ENCODE data around the gene ID2. TPM values are rescaled to one million over a fixed set of nuclear protein-coding genes. Genes with fewer than 3 reads are reported as not detected.

ID2 gene
- polyA plus RNA-seq, 1 donor from 2014 or later, result 71.6 TPM

DNA sequence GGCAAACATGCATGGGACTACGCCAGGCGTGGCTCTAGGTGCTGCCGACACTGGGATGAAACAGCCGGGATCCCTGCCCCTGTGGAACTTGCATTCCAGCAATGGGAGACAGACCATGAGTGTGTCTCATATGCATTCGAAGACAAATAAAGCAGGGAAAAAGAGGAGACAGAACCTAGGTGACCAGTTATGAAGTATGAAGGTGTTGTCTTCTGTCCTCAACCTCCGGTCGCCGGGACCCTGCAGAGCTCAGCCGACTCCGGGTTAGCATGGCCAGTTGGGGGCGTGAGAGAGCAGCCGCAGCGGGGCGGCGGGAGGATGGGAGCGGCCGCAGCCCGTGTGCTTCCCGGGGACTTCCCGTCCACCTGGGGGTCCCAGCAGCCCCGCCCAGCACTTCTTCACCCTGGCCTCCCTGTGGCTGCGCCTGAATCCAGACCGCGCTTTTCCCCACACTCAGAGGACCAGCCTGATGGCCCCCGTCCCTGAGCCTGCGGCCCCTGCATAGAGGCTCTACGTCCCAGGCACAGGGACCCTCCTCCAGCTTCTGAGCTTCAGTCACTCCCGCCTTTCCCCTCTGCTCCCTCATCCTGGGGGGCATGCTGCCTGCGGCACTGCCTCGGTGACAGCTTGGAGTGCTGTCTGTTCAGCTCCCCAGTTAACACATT is 11.4 kb downstream of the ID2 start:
- no peak overlapping the region for H3K4me2 ChIP-seq (ENCODE audit: low read length)
- no peak overlapping the region for H3K9ac ChIP-seq (ENCODE audit: low read length)
- no peaks in the 10 kb centered on the region for H4K20me1 ChIP-seq (ENCODE audit: insufficient read depth)
- no peaks in the 10 kb centered on the region for H3K79me2 ChIP-seq (replicated peaks; ENCODE audit: insufficient read depth, low read length)
- no peak overlapping the region for H2AFZ ChIP-seq (ENCODE audit: low read depth, low read length)
- H3K27ac ChIP-seq (ENCODE audit: low read length), result no peak overlapping the region
- H3K9me2 ChIP-seq (ENCODE audit: insufficient read depth, low read length), result no peaks in the 10 kb centered on the region
- TF ChIP-seq EZH2 (IDR thresholded peaks at IDR 0.05; ENCODE audit: borderline replicate concordance, insufficient read depth, low read length, poor library complexity, severe bottlenecking), result no peak
- H3K27me3 ChIP-seq (ENCODE audit: insufficient read depth, low read depth, low read length), result no peaks in the 10 kb centered on the region
- H3K4me3 ChIP-seq (ENCODE audit: low read length), result no peak overlapping the region
- no peaks in the 10 kb centered on the region for H3K36me3 ChIP-seq (ENCODE audit: insufficient read depth, low read length)
- no peaks in the 10 kb centered on the region for H3K9me3 ChIP-seq (ENCODE audit: low read length)
- H3F3A ChIP-seq (ENCODE audit: insufficient read depth, low read length, poor library complexity, severe bottlenecking), result no peaks in the 10 kb centered on the region

DNA sequence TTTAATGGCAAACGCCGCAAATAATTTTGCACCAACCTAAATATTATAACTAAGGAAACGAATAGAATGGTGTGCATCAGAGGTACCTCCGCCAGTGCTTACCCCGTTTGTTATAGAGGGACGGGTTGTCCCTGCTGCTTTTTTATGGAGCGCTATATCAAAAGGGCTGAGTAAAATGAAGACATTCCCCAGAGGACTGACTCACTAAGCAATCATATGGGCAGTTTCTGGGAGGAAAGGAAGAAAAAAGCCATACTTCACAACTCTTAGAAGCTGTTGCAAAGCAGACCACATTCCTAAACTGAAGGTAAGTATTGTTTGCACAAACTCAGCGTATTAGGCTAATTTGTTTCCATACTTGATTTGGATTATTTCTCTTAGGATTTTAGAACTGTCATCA is 12.9 kb downstream of the ID2 start:
- no peaks in the 10 kb centered on the region for H3K9me2 ChIP-seq (ENCODE audit: insufficient read depth, low read length)
- H3K9ac ChIP-seq (ENCODE audit: low read length), result no peak overlapping the region
- no peaks in the 10 kb centered on the region for H3F3A ChIP-seq (ENCODE audit: insufficient read depth, low read length, poor library complexity, severe bottlenecking)
- H3K36me3 ChIP-seq (ENCODE audit: insufficient read depth, low read length), result no peaks in the 10 kb centered on the region
- H3K9me3 ChIP-seq (ENCODE audit: low read length), result no peaks in the 10 kb centered on the region
- no peaks in the 10 kb centered on the region for H3K79me2 ChIP-seq (replicated peaks; ENCODE audit: insufficient read depth, low read length)
- no peak overlapping the region for H3K4me2 ChIP-seq (ENCODE audit: low read length)
- H2AFZ ChIP-seq (ENCODE audit: low read depth, low read length), result no peak overlapping the region
- H4K20me1 ChIP-seq (ENCODE audit: insufficient read depth), result no peaks in the 10 kb centered on the region
- H3K4me3 ChIP-seq (ENCODE audit: low read length), result no peak overlapping the region
- no peak for TF ChIP-seq RAD21 (conservative IDR thresholded peaks at IDR 0.05)
- TF ChIP-seq EZH2 (IDR thresholded peaks at IDR 0.05; ENCODE audit: borderline replicate concordance, insufficient read depth, low read length, poor library complexity, severe bottlenecking), result no peak
- TF ChIP-seq SMC3 (conservative IDR thresholded peaks at IDR 0.05; ENCODE audit: poor library complexity), result no peak
- TF ChIP-seq, protein P1, sequence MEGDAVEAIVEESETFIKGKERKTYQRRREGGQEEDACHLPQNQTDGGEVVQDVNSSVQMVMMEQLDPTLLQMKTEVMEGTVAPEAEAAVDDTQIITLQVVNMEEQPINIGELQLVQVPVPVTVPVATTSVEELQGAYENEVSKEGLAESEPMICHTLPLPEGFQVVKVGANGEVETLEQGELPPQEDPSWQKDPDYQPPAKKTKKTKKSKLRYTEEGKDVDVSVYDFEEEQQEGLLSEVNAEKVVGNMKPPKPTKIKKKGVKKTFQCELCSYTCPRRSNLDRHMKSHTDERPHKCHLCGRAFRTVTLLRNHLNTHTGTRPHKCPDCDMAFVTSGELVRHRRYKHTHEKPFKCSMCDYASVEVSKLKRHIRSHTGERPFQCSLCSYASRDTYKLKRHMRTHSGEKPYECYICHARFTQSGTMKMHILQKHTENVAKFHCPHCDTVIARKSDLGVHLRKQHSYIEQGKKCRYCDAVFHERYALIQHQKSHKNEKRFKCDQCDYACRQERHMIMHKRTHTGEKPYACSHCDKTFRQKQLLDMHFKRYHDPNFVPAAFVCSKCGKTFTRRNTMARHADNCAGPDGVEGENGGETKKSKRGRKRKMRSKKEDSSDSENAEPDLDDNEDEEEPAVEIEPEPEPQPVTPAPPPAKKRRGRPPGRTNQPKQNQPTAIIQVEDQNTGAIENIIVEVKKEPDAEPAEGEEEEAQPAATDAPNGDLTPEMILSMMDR (IDR thresholded peaks at IDR 0.05; ENCODE audit: poor library complexity, severe bottlenecking), result no peak
- no peak for TF ChIP-seq EP300 (conservative IDR thresholded peaks at IDR 0.05; ENCODE audit: poor library complexity, severe bottlenecking)
- TF ChIP-seq MXI1 (conservative IDR thresholded peaks at IDR 0.05; ENCODE audit: poor library complexity, severe bottlenecking), result no peak
- no peak for TF ChIP-seq POLR2AphosphoS5 (IDR thresholded peaks at IDR 0.05)
- TF ChIP-seq, protein P2, sequence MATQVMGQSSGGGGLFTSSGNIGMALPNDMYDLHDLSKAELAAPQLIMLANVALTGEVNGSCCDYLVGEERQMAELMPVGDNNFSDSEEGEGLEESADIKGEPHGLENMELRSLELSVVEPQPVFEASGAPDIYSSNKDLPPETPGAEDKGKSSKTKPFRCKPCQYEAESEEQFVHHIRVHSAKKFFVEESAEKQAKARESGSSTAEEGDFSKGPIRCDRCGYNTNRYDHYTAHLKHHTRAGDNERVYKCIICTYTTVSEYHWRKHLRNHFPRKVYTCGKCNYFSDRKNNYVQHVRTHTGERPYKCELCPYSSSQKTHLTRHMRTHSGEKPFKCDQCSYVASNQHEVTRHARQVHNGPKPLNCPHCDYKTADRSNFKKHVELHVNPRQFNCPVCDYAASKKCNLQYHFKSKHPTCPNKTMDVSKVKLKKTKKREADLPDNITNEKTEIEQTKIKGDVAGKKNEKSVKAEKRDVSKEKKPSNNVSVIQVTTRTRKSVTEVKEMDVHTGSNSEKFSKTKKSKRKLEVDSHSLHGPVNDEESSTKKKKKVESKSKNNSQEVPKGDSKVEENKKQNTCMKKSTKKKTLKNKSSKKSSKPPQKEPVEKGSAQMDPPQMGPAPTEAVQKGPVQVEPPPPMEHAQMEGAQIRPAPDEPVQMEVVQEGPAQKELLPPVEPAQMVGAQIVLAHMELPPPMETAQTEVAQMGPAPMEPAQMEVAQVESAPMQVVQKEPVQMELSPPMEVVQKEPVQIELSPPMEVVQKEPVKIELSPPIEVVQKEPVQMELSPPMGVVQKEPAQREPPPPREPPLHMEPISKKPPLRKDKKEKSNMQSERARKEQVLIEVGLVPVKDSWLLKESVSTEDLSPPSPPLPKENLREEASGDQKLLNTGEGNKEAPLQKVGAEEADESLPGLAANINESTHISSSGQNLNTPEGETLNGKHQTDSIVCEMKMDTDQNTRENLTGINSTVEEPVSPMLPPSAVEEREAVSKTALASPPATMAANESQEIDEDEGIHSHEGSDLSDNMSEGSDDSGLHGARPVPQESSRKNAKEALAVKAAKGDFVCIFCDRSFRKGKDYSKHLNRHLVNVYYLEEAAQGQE (IDR thresholded peaks at IDR 0.05; ENCODE audit: borderline replicate concordance), result no peak
- TF ChIP-seq TAF1 (IDR thresholded peaks at IDR 0.05; ENCODE audit: low read depth), result no peak
- H3K27ac ChIP-seq (ENCODE audit: low read length), result no peak overlapping the region
- H3K27me3 ChIP-seq (ENCODE audit: insufficient read depth, low read depth, low read length), result no peaks in the 10 kb centered on the region

All from neural cell (in vitro differentiated cells).